SK-N-SH (cell line): ENCODE results near the gene CYP4F12. TPM values are rescaled to one million over a fixed set of nuclear protein-coding genes. Genes with fewer than 3 reads are reported as not detected.

Experiments used
- CTCF ChIA-PET: fragments of 300-600, 350-600 bp; formaldehyde crosslinking; extraction: SDS; loops from one replicate; lab custom pipeline; 2021; lab: Yijun Ruan, JAX
- POLR2A ChIA-PET: fragments of 350-600 bp; sonication (Branson Sonifier 250); formaldehyde crosslinking; extraction: SDS; loops from one replicate; lab custom pipeline; 2020; ENCODE audit warnings: antibody characterized with exemption, inconsistent platforms; lab: Yijun Ruan, JAX
- DNase-seq: peaks from one replicate; pipeline ENCODE4 v3.0.0; 2012
- H2AFZ ChIP-seq: fragments of 200-600 bp; sonication (generic); 2 replicates; pipeline ENCODE4 v1.8.1; 2016; ENCODE audit warnings: antibody characterized with exemption, mild to moderate bottlenecking, low read depth
- H3F3A ChIP-seq: fragments of 200-600 bp; sonication (generic); replicated peaks from 2 replicates; pipeline ENCODE3; 2016; ENCODE audit warnings: antibody characterized with exemption, mild to moderate bottlenecking; ENCODE audit not compliant: insufficient read depth
- H3K27ac ChIP-seq, 2 experiments: fragments of 200-500 bp in 1 of 2; fragments of 200-600 bp in 1 of 2; sonication (Bioruptor generic) in 1 of 2; sonication (generic), shearing (Covaris generic) in 1 of 2; 2 replicates each; pipeline versions ENCODE4 v1.5.1 to v1.6.1; 2014 to 2016; ENCODE audit warnings: low read depth in 2 of 2, inconsistent platforms in 1 of 2, low read length in 1 of 2, mild to moderate bottlenecking in 1 of 2, mixed read lengths in 1 of 2
- H3K27me3 ChIP-seq: fragments of 200-600 bp; sonication (generic), shearing (Covaris generic); 2 replicates; pipeline ENCODE4 v1.6.1; 2016; ENCODE audit warnings: mixed run types; ENCODE audit not compliant: insufficient read depth
- H3K36me3 ChIP-seq, 2 experiments: fragments of 200-500 bp in 1 of 2; fragments of 200-600 bp in 1 of 2; sonication (Bioruptor generic) in 1 of 2; sonication (generic) in 1 of 2; replicated peaks in 1 of 2; 2 replicates each; pipeline versions ENCODE3 to v1.5.1; 2014 to 2016; ENCODE audit warnings: low read length in 1 of 2, mild to moderate bottlenecking in 1 of 2; ENCODE audit not compliant: insufficient read depth in 2 of 2, control insufficient read depth in 1 of 2
- H3K4me1 ChIP-seq, 2 experiments: fragments of 200-500 bp in 1 of 2; fragments of 200-600 bp in 1 of 2; sonication (Bioruptor generic) in 1 of 2; sonication (generic), shearing (Covaris generic) in 1 of 2; 2 replicates each; pipeline versions ENCODE4 v1.5.1 to v1.6.1; 2014 to 2016; ENCODE audit warnings: low read depth in 1 of 2, low read length in 1 of 2, mixed run types in 1 of 2; ENCODE audit not compliant: insufficient read depth in 2 of 2, control insufficient read depth in 1 of 2
- H3K4me2 ChIP-seq: fragments of 200-600 bp; sonication (generic), shearing (Covaris generic); 2 replicates; pipeline ENCODE4 v1.6.1; 2017; ENCODE audit warnings: mixed run types
- H3K4me3 ChIP-seq, 2 experiments: fragments of 200-500 bp in 1 of 2; fragments of 200-600 bp in 1 of 2; sonication (Bioruptor generic) in 1 of 2; sonication (generic), shearing (Covaris generic) in 1 of 2; 2 replicates each; pipeline versions ENCODE4 v1.5.1 to v1.8.1; 2014 to 2016; ENCODE audit warnings: low read depth in 2 of 2, inconsistent platforms in 1 of 2, low read length in 1 of 2, mild to moderate bottlenecking in 1 of 2, mixed read lengths in 1 of 2, moderate library complexity in 1 of 2
- H3K79me2 ChIP-seq: fragments of 200-600 bp; sonication (generic); 2 replicates; pipeline ENCODE4 v1.8.1; 2017; ENCODE audit warnings: mild to moderate bottlenecking; ENCODE audit not compliant: insufficient read depth
- H3K9ac ChIP-seq: fragments of 200-600 bp; sonication (generic); 2 replicates; pipeline ENCODE4 v1.6.1; 2017; ENCODE audit warnings: mixed run types
- H3K9me2 ChIP-seq: fragments of 200-600 bp; sonication (generic); 2 replicates; pipeline ENCODE4 v1.6.1; 2017; ENCODE audit warnings: mixed run types
- H3K9me3 ChIP-seq: fragments of 200-600 bp; sonication (generic); 2 replicates; pipeline ENCODE4 v1.6.1; 2017; ENCODE audit warnings: mixed run types, mild to moderate bottlenecking, moderate library complexity
- H4K20me1 ChIP-seq: fragments of 200-600 bp; sonication (generic); 2 replicates; pipeline ENCODE4 v1.6.1; 2017; ENCODE audit warnings: mild to moderate bottlenecking, mixed run types; ENCODE audit not compliant: insufficient read depth
- CHD2 ChIP-seq: fragments of 150-350 bp; IDR thresholded peaks from 2 replicates; pipeline ENCODE4 v1.6.1; 2018; ENCODE audit warnings: low read length; ENCODE audit not compliant: partially characterized antibody
- CTCF ChIP-seq: fragments of 200-600 bp; sonication (generic); IDR thresholded peaks from 2 replicates; pipeline ENCODE4 v1.6.1; 2017; ENCODE audit warnings: antibody characterized with exemption, mild to moderate bottlenecking, moderate library complexity
- ELF1 ChIP-seq: IDR thresholded peaks from 2 replicates; pipeline ENCODE4 v1.4.0; 2012
- EP300 ChIP-seq, 2 experiments: IDR thresholded peaks; 2 replicates each; pipeline versions ENCODE4 v1.4.0 to v1.6.1; 2012; ENCODE audit warnings: borderline replicate concordance in 1 of 2, low read depth in 1 of 2, low read length in 1 of 2
- FOXM1 ChIP-seq: IDR thresholded peaks from 2 replicates; pipeline ENCODE4 v1.4.0; 2012; ENCODE audit warnings: low read depth, mild to moderate bottlenecking
- MAX ChIP-seq: IDR thresholded peaks from 2 replicates; pipeline ENCODE4 v1.4.0; 2012; ENCODE audit warnings: low read depth
- MEF2A ChIP-seq: IDR thresholded peaks from 2 replicates; pipeline ENCODE4 v1.4.0; 2012; ENCODE audit warnings: low read depth, borderline replicate concordance
- MXI1 ChIP-seq: IDR thresholded peaks from 2 replicates; pipeline ENCODE4 v1.6.1; 2012; ENCODE audit warnings: mild to moderate bottlenecking, low read depth, low read length, improper control_type of control experiment
- NRF1 ChIP-seq: IDR thresholded peaks from 2 replicates; pipeline ENCODE4 v1.6.1; 2012; ENCODE audit warnings: low read depth, mild to moderate bottlenecking, low read length
- RXRA ChIP-seq: IDR thresholded peaks from 2 replicates; pipeline ENCODE4 v1.4.0; 2012; ENCODE audit warnings: low read depth, mild to moderate bottlenecking, borderline replicate concordance
- TAF1 ChIP-seq: IDR thresholded peaks from 2 replicates; pipeline ENCODE4 v1.6.1; 2012; ENCODE audit warnings: low read depth, mild to moderate bottlenecking, low read length, moderate library complexity, borderline replicate concordance
- TCF12 ChIP-seq: IDR thresholded peaks from 2 replicates; pipeline ENCODE4 v1.4.0; 2012
- TEAD4 ChIP-seq: IDR thresholded peaks from 2 replicates; pipeline ENCODE4 v1.4.0; 2012; ENCODE audit warnings: mild to moderate bottlenecking, borderline replicate concordance; ENCODE audit not compliant: insufficient read depth
- USF1 ChIP-seq: IDR thresholded peaks from 2 replicates; pipeline ENCODE4 v1.4.0; 2012; ENCODE audit warnings: low read depth, borderline replicate concordance
- ZBTB33 ChIP-seq: IDR thresholded peaks from 2 replicates; pipeline ENCODE4 v1.4.0; 2012; ENCODE audit warnings: low read depth, borderline replicate concordance
- WGBS: methylation state at CpG from one replicate; pipeline ENCODE4 v1.1.6; 2017; ENCODE audit warnings: low lambda C conversion rate; 5-methylcytosine and 5-hydroxymethylcytosine counted together
- polyA plus RNA-seq, 3 experiments: library from polyadenylated mRNA; depleted of rRNA; stranded (reverse); fragments of >200 nt; gene quantifications; 2 replicates each; pipeline ENCODE4 v1.2.3, GENCODE V29; 2012

The CYP4F12 gene
- polyA plus RNA-seq, 1 of the 3 experiments (the other 2 are of a cell fraction) = not detected

- TF ChIP-seq ZBTB33 = no peak
- no peak for TF ChIP-seq TEAD4
- no peak for TF ChIP-seq FOXM1
- TF ChIP-seq ELF1 = no peak
- TF ChIP-seq, all 33 proteins: peak for 0
Observed at GRCh38 chr19:15639596-15639995, 33.3 kb upstream of the CYP4F12 start (continued).

GRCh38 chr19:15640294-15640903 is 32.5 kb upstream of the CYP4F12 start, which contains the start of gene CYP4F3:
CYP4F3 (plus strand) TSS chr19:15640897; CDS start chr19:15641416, 519 bp downstream.
- no peak within 1 kb of the TSS for H3K9ac ChIP-seq
- no peaks in the 10 kb centered on the region for H3K79me2 ChIP-seq
- H3K9me3 ChIP-seq = no peaks in the 10 kb centered on the region
- H3F3A ChIP-seq = no peaks in the 10 kb centered on the region
- CTCF ChIA-PET = no interaction called here
- 0% methylated on average over 1 of the region's 6 CpGs for WGBS
- no peaks in the 10 kb centered on the region for H3K9me2 ChIP-seq
- no peaks in the 10 kb centered on the region for H4K20me1 ChIP-seq
- TF ChIP-seq TCF12 (no peak), CHD2 (no peak), EP300 (IDR thresholded peaks at IDR 0.05; ENCODE audit: borderline replicate concordance in 1 of 2, low read depth in 1 of 2, low read length in 1 of 2) (no peak), MAX (no peak), USF1 (no peak), ELF1 (no peak)
- POLR2A ChIA-PET = no interaction called here
- H3K4me2 ChIP-seq = no peak within 1 kb of the TSS
- DNase-seq = peak; percentile 24
- H2AFZ ChIP-seq = no peak within 1 kb of the TSS
- no peak within 1 kb of the TSS for H3K4me3 ChIP-seq
- H3K36me3 ChIP-seq = no peaks in the 10 kb centered on the region
- H3K27me3 ChIP-seq = no peaks in the 10 kb centered on the region
- no peak within 1 kb of the TSS for H3K27ac ChIP-seq
- H3K4me1 ChIP-seq = no peaks in the 10 kb centered on the region

GRCh38 chr19:15640904-15641597 is 31.8 kb upstream of the CYP4F12 start:
- no peak for DNase-seq
- no peak overlapping the region for H3K4me2 ChIP-seq
- WGBS = 8% methylated on average over 11 of the region's 12 CpGs
- H3K9me3 ChIP-seq = no peaks in the 10 kb centered on the region
- no peaks in the 10 kb centered on the region for H3K9me2 ChIP-seq
- H3K27ac ChIP-seq = no peak overlapping the region
- no peak overlapping the region for H2AFZ ChIP-seq
- CTCF ChIA-PET = no interaction called here
- TF ChIP-seq ELF1 = no peak
- TF ChIP-seq EP300 (IDR thresholded peaks at IDR 0.05; ENCODE audit: borderline replicate concordance in 1 of 2, low read depth in 1 of 2, low read length in 1 of 2) = no peak
- no peak for TF ChIP-seq CTCF
- no peak for TF ChIP-seq MEF2A
- TF ChIP-seq MXI1 = no peak
- TF ChIP-seq NRF1 = no peak
- TF ChIP-seq RXRA = no peak
- TF ChIP-seq TAF1 = no peak
- POLR2A ChIA-PET = no interaction called here
- H3F3A ChIP-seq = no peaks in the 10 kb centered on the region
- no peak overlapping the region for H3K4me3 ChIP-seq
- H3K36me3 ChIP-seq = no peaks in the 10 kb centered on the region
- H3K27me3 ChIP-seq = no peaks in the 10 kb centered on the region
- H3K4me1 ChIP-seq = no peaks in the 10 kb centered on the region
- H3K9ac ChIP-seq = no peak overlapping the region
- no peaks in the 10 kb centered on the region for H3K79me2 ChIP-seq
- H4K20me1 ChIP-seq = no peaks in the 10 kb centered on the region
